Liver (tissue), 9 donors: ENCODE data around the gene PPFIBP2. TPM values are rescaled to one million over a fixed set of nuclear protein-coding genes. Genes with fewer than 3 reads are reported as not detected.

Source experiments
- DNase-seq: peaks from one replicate; pipeline ENCODE4 v3.0.0-alpha.2; 2017; ENCODE audit warnings: low spot score
- H3K27ac ChIP-seq, 2 donors: one replicate each; pipeline ENCODE4 v1.7.0; 2013; ENCODE audit warnings: inconsistent platforms in 2 of 2, low read length in 2 of 2, control low read depth in 1 of 2, low read depth in 1 of 2, mild to moderate bottlenecking in 1 of 2
- H3K27me3 ChIP-seq, 4 donors: one replicate each; pipeline versions ENCODE4 v1.6.1 to v1.7.0; 2013; ENCODE audit warnings: low read length in 3 of 4, inconsistent platforms in 1 of 4, mild to moderate bottlenecking in 1 of 4, moderate library complexity in 1 of 4; ENCODE audit not compliant: control insufficient read depth in 4 of 4, insufficient read depth in 4 of 4
- H3K36me3 ChIP-seq, 4 donors: one replicate each; pipeline versions ENCODE4 v1.6.1 to v1.7.0; 2013; ENCODE audit warnings: low read length in 3 of 4, mild to moderate bottlenecking in 3 of 4, low read depth in 1 of 4, moderate library complexity in 1 of 4; ENCODE audit not compliant: control insufficient read depth in 4 of 4, insufficient read depth in 3 of 4
- H3K4me1 ChIP-seq, 4 donors: one replicate each; pipeline versions ENCODE4 v1.6.1 to v1.7.0; 2013; ENCODE audit warnings: low read length in 3 of 4, mild to moderate bottlenecking in 3 of 4, moderate library complexity in 1 of 4; ENCODE audit not compliant: control insufficient read depth in 4 of 4, insufficient read depth in 4 of 4
- H3K4me3 ChIP-seq, 3 donors: one replicate each; pipeline versions ENCODE4 v1.6.1 to v1.7.0; 2013; ENCODE audit warnings: low read length in 3 of 3, control low read depth in 1 of 3, low read depth in 1 of 3, mild to moderate bottlenecking in 1 of 3
- H3K9ac ChIP-seq, 2 donors: one replicate each; pipeline ENCODE4 v1.7.0; 2013; ENCODE audit warnings: low read length in 2 of 2, mild to moderate bottlenecking in 2 of 2, moderate library complexity in 2 of 2, control low read depth in 1 of 2, low read depth in 1 of 2
- H3K9me3 ChIP-seq, 4 donors: one replicate each; pipeline versions ENCODE4 v1.6.1 to v1.7.0; 2013; ENCODE audit warnings: low read length in 3 of 4; ENCODE audit not compliant: control insufficient read depth in 4 of 4
- ATF3 ChIP-seq: IDR thresholded peaks from 2 replicates; pipeline ENCODE4 v1.6.1; 2016; ENCODE audit warnings: antibody characterized with exemption
- CTCF ChIP-seq: fragments of 150-350 bp; IDR thresholded peaks from 2 replicates; pipeline ENCODE4 v1.5.1; 2017; ENCODE audit warnings: improper control_type of control experiment, low read depth, low read length; ENCODE audit not compliant: missing input control
- EGR1 ChIP-seq, 2 donors: IDR thresholded peaks; 2 replicates each; pipeline ENCODE4 v1.6.1; 2016 to 2018; ENCODE audit warnings: antibody characterized with exemption in 2 of 2, low read depth in 2 of 2
- FOXA1 ChIP-seq: IDR thresholded peaks from 2 replicates; pipeline ENCODE4 v1.6.1; 2016; ENCODE audit warnings: antibody characterized with exemption
- FOXA2 ChIP-seq: IDR thresholded peaks from 2 replicates; pipeline ENCODE4 v1.6.1; 2016; ENCODE audit warnings: antibody characterized with exemption
- GABPA ChIP-seq, 2 donors: IDR thresholded peaks in 1 of 2; conservative IDR thresholded peaks in 1 of 2; 2 replicates each; pipeline ENCODE4 v1.6.1; 2016; ENCODE audit warnings: antibody characterized with exemption in 2 of 2, mild to moderate bottlenecking in 1 of 2, moderate library complexity in 1 of 2
- HNF4A ChIP-seq, 2 donors: conservative IDR thresholded peaks; 2 replicates each; pipeline ENCODE4 v1.6.1; 2016; ENCODE audit warnings: antibody characterized with exemption in 2 of 2, mild to moderate bottlenecking in 2 of 2
- HNF4G ChIP-seq: IDR thresholded peaks from 2 replicates; pipeline ENCODE4 v1.6.1; 2016; ENCODE audit warnings: antibody characterized with exemption
- JUND ChIP-seq, 2 donors: IDR thresholded peaks; 2 replicates each; pipeline ENCODE4 v1.6.1; 2016; ENCODE audit warnings: antibody characterized with exemption in 2 of 2
- MAX ChIP-seq: IDR thresholded peaks from 2 replicates; pipeline ENCODE4 v1.6.1; 2016; ENCODE audit warnings: antibody characterized with exemption
- NR2F2 ChIP-seq: IDR thresholded peaks from 2 replicates; pipeline ENCODE4 v1.6.1; 2016; ENCODE audit warnings: antibody characterized with exemption
- RAD21 ChIP-seq, 2 donors: IDR thresholded peaks; 2 replicates each; pipeline ENCODE4 v1.6.1; 2016; ENCODE audit warnings: antibody characterized with exemption in 2 of 2, mild to moderate bottlenecking in 2 of 2
- RXRA ChIP-seq, 2 donors: IDR thresholded peaks; 2 replicates each; pipeline ENCODE4 v1.6.1; 2017 to 2018; ENCODE audit warnings: antibody characterized with exemption in 2 of 2, mild to moderate bottlenecking in 1 of 2
- SP1 ChIP-seq: IDR thresholded peaks from 2 replicates; pipeline ENCODE4 v1.6.1; 2018; ENCODE audit warnings: antibody characterized with exemption, mild to moderate bottlenecking
- TAF1 ChIP-seq: conservative IDR thresholded peaks from 2 replicates; pipeline ENCODE4 v1.6.1; 2016; ENCODE audit warnings: antibody characterized with exemption, mild to moderate bottlenecking
- YY1 ChIP-seq: IDR thresholded peaks from 2 replicates; pipeline ENCODE4 v1.6.1; 2016; ENCODE audit warnings: antibody characterized with exemption, mild to moderate bottlenecking
- ZBTB33 ChIP-seq: IDR thresholded peaks from 2 replicates; pipeline ENCODE4 v1.6.1; 2016; ENCODE audit warnings: antibody characterized with exemption
- WGBS: extraction: QIAGEN DNeasy Blood & Tissue Kit; methylation state at CpG from one replicate; pipeline ENCODE4 v1.1.7; 2013; 5-methylcytosine and 5-hydroxymethylcytosine counted together
- polyA plus RNA-seq, 2 donors: library from polyadenylated mRNA; stranded (reverse) in 1 of 2; unstranded in 1 of 2; fragments of 200-250 nt in 1 of 2; fragments of >200 nt in 1 of 2; fragmentation: Nextera tagmentation in 1 of 2; extraction: Ambion mirVana in 1 of 2; gene quantifications; one replicate each; pipeline versions ENCODE4 v1.2.1 to v1.2.3, GENCODE V29; 2013 to 2015
- total RNA-seq, 2 donors: library from RNA; depleted of rRNA; stranded (reverse); fragments of >200 nt; gene quantifications; one replicate each; pipeline ENCODE4 v1.2.3, GENCODE V29; 2014
- TF ChIP-seq, protein P1 (sequence below): IDR thresholded peaks from 2 replicates; pipeline ENCODE4 v1.6.1; 2016; ENCODE audit warnings: antibody characterized with exemption, mild to moderate bottlenecking
- donor health status: healthy.
- donor health status: healthy.
- donor health status: healthy.
- donor health status: healthy.
- donor health status: healthy.

Gene PPFIBP2
- total and polyA plus RNA-seq, 4 donors, result 19.6 to 80.0 (median 23.2) TPM

- no peaks in the 10 kb centered on the region for H3K9me3 ChIP-seq
- 80% methylated on average over 2 of the region's 2 CpGs for WGBS
- peaks cover 0 to 11% (median 4%) of the 10 kb centered on the region in 4 donors for H3K36me3 ChIP-seq
- peak overlapping the region in 1 of 2 donors; percentile 32 for H3K27ac ChIP-seq
- peak overlapping the region in 1 of 2 donors; percentile 37 for H3K9ac ChIP-seq
- H3K4me3 ChIP-seq, result no peak overlapping the region
- DNase-seq, result no peak
- H3K27me3 ChIP-seq, result no peaks in the 10 kb centered on the region
- TF ChIP-seq JUND (IDR thresholded peaks at IDR 0.05) (no peak), ATF3 (no peak), RAD21 (IDR thresholded peaks at IDR 0.05) (no peak), NR2F2 (no peak), RXRA (IDR thresholded peaks at IDR 0.05) (no peak), HNF4A (conservative IDR thresholded peaks at IDR 0.05) (no peak), YY1 (no peak), EGR1 (IDR thresholded peaks at IDR 0.05; ENCODE audit: low read depth in 2 of 2) (no peak), CTCF (no peak), SP1 (no peak), FOXA2 (no peak), HNF4G (no peak), TAF1 (no peak), MAX (no peak), FOXA1 (no peak), GABPA (IDR thresholded peaks at IDR 0.05 in 1 of 2, conservative IDR thresholded peaks at IDR 0.05 in 1 of 2) (no peak), ZBTB33 (no peak)
- TF ChIP-seq, protein P1, sequence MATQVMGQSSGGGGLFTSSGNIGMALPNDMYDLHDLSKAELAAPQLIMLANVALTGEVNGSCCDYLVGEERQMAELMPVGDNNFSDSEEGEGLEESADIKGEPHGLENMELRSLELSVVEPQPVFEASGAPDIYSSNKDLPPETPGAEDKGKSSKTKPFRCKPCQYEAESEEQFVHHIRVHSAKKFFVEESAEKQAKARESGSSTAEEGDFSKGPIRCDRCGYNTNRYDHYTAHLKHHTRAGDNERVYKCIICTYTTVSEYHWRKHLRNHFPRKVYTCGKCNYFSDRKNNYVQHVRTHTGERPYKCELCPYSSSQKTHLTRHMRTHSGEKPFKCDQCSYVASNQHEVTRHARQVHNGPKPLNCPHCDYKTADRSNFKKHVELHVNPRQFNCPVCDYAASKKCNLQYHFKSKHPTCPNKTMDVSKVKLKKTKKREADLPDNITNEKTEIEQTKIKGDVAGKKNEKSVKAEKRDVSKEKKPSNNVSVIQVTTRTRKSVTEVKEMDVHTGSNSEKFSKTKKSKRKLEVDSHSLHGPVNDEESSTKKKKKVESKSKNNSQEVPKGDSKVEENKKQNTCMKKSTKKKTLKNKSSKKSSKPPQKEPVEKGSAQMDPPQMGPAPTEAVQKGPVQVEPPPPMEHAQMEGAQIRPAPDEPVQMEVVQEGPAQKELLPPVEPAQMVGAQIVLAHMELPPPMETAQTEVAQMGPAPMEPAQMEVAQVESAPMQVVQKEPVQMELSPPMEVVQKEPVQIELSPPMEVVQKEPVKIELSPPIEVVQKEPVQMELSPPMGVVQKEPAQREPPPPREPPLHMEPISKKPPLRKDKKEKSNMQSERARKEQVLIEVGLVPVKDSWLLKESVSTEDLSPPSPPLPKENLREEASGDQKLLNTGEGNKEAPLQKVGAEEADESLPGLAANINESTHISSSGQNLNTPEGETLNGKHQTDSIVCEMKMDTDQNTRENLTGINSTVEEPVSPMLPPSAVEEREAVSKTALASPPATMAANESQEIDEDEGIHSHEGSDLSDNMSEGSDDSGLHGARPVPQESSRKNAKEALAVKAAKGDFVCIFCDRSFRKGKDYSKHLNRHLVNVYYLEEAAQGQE, result no peak
- H3K4me1 ChIP-seq, result peaks cover 3 to 22% (median 15%) of the 10 kb centered on the region in 4 donors
Observed at GRCh38 chr11:7599209-7599608, 85.4 kb downstream of the PPFIBP2 start.
